Fibroblast of the aortic adventitia (primary cell): ENCODE data around the gene UBE2Q1. TPM values are rescaled to one million over a fixed set of nuclear protein-coding genes. Genes with fewer than 3 reads are reported as not detected.
A peak's percentile ranks its signal among the peaks of the same experiment; 100 is the strongest.

Experiments
- DNase-seq: peaks from one replicate; pipeline ENCODE4 v3.0.0-alpha.2; 2010; ENCODE audit warnings: low read depth
- H3K4me3 ChIP-seq: 2 replicates; pipeline ENCODE4 v1.5.1; 2011; ENCODE audit warnings: low read depth, mild to moderate bottlenecking, control low read depth, low read length, moderate library complexity
- total RNA-seq: library from RNA; depleted of rRNA; stranded (reverse); fragments of >200 nt; gene quantifications from 2 replicates; pipeline ENCODE4 v1.2.3, GENCODE V29; 2012; ENCODE audit warnings: low replicate concordance
- TF ChIP-seq, protein P1 (sequence below): IDR thresholded peaks from 2 replicates; pipeline ENCODE4 v1.5.1; 2011; ENCODE audit warnings: mild to moderate bottlenecking, low read length, control low read depth, inconsistent platforms; ENCODE audit not compliant: insufficient read depth

Gene UBE2Q1
- total RNA-seq, 1 donor, result 26.1 TPM

GRCh38 chr1:154573168-154573510 is 14.7 kb upstream of the UBE2Q1 start:
- no peak overlapping the region for H3K4me3 ChIP-seq
- TF ChIP-seq, protein P1, sequence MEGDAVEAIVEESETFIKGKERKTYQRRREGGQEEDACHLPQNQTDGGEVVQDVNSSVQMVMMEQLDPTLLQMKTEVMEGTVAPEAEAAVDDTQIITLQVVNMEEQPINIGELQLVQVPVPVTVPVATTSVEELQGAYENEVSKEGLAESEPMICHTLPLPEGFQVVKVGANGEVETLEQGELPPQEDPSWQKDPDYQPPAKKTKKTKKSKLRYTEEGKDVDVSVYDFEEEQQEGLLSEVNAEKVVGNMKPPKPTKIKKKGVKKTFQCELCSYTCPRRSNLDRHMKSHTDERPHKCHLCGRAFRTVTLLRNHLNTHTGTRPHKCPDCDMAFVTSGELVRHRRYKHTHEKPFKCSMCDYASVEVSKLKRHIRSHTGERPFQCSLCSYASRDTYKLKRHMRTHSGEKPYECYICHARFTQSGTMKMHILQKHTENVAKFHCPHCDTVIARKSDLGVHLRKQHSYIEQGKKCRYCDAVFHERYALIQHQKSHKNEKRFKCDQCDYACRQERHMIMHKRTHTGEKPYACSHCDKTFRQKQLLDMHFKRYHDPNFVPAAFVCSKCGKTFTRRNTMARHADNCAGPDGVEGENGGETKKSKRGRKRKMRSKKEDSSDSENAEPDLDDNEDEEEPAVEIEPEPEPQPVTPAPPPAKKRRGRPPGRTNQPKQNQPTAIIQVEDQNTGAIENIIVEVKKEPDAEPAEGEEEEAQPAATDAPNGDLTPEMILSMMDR, result no peak
- DNase-seq, result no peak

GRCh38 chr1:154572468-154573167 is 14.2 kb upstream of the UBE2Q1 start:
- H3K4me3 ChIP-seq, result no peak overlapping the region
- TF ChIP-seq, protein P1, result no peak
- DNase-seq, result no peak

DNA sequence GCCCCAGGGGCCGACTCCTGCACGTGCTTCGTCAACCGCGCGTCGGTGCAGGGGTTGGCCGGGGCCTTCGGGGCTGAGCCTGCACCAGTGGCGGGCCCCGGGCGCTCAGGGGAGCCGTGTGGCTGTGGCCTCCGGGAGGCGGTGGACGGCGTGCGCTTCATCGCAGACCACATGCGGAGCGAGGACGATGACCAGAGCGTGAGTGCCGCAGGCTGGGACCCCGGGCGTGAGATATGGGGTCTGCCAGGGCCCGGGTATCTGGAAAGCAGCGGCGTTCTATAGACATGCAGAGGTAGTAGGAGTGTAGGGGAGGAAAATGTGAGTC is 13.5 kb upstream of the UBE2Q1 start:
- TF ChIP-seq, protein P1, result no peak
- no peak for DNase-seq
- H3K4me3 ChIP-seq, result no peak overlapping the region

DNA sequence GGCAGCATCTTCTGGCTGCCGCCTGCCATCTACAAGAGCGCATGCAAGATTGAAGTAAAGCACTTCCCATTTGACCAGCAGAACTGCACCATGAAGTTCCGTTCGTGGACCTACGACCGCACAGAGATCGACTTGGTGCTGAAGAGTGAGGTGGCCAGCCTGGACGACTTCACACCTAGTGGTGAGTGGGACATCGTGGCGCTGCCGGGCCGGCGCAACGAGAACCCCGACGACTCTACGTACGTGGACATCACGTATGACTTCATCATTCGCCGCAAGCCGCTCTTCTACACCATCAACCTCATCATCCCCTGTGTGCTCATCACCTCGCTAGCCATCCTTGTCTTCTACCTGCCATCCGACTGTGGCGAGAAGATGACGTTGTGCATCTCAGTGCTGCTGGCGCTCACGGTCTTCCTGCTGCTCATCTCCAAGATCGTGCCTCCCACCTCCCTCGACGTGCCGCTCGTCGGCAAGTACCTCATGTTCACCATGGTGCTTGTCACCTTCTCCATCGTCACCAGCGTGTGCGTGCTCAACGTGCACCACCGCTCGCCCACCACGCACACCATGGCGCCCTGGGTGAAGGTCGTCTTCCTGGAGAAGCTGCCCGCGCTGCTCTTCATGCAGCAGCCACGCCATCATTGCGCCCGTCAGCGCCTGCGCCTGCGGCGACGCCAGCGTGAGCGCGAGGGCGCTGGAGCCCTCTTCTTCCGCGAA is 12.9 kb upstream of the UBE2Q1 start:
- TF ChIP-seq, protein P1, result no peak
- H3K4me3 ChIP-seq, result no peak overlapping the region

GRCh38 chr1:154568157-154568815 is 9.8 kb upstream of the UBE2Q1 start:
- H3K4me3 ChIP-seq, result peak overlapping the region; percentile 17
- DNase-seq, result no peak
- TF ChIP-seq, protein P1, result no peak

More for the DNA sequence above, 12.9 kb upstream of the UBE2Q1 start:
- no peak for DNase-seq

- H3K4me3 ChIP-seq, result peak within 1 kb of the TSS; percentile 17
- peak; percentile 27 for DNase-seq
- TF ChIP-seq, protein P1, result no peak
These were observed 9.1 kb upstream of the UBE2Q1 start, which contains the start of gene CHRNB2 for GRCh38 chr1:154567386-154568156. CHRNB2 (plus strand) TSS chr1:154567778; CDS start chr1:154568045, 267 bp downstream.
